ENCODE results near the gene ZNF273.
"Not testable (repeated sequence)": the region's sequence is repeated elsewhere in the genome, so short reads cannot be mapped to it uniquely, and the experiment has no call there.

The ZNF273 gene

GRCh38 chr7:64946772-64947171, 43.7 kb downstream of the ZNF273 start:
- H3K27ac ChIP-seq (ENCODE audit: insufficient read depth in 1 of 2, low read depth in 1 of 2, low read length in 2 of 2, poor library complexity in 1 of 2, severe bottlenecking in 2 of 2) = no peak overlapping the region
- H3K4me3 ChIP-seq (ENCODE audit: control insufficient read depth in 1 of 7, extremely low read depth in 1 of 7, insufficient read depth in 4 of 7, low read depth in 2 of 7, low read length in 6 of 7) = peak overlapping the region in 2 of 7 experiments; percentile 56 to 71
- peak; percentile 38 to 51 (median 43) for DNase-seq
- ChIA-PET CTCF (interaction anchor here (0.7 to 4.0 kb wide), 5 partner anchors 8 to 361 kb away, joined by 3 to 19 read pairs (median 4); no protein-coding TSS in a partner anchor), POLR2A (no interaction called here)
- 53% methylated on average over 3 of the region's 5 CpGs for WGBS (ENCODE audit: insufficient coverage)
- peaks cover 0 to 13% (median 12%) of the 10 kb centered on the region in 4 experiments for H3K4me1 ChIP-seq (ENCODE audit: control extremely low read depth in 1 of 4, control insufficient read depth in 4 of 4, insufficient read depth in 4 of 4, low read length in 3 of 4)
- H3K9me3 ChIP-seq (ENCODE audit: control extremely low read depth in 1 of 5, control insufficient read depth in 4 of 5, insufficient read depth in 2 of 5, low read depth in 1 of 5, low read length in 4 of 5) = no peaks in the 10 kb centered on the region
- H3K27me3 ChIP-seq (replicated peaks in 2 of 5; ENCODE audit: control insufficient read depth in 4 of 5, insufficient read depth in 5 of 5, low read length in 4 of 5) = peaks cover 5 to 68% (median 19%) of the 10 kb centered on the region in 5 experiments
- H3K36me3 ChIP-seq (ENCODE audit: control insufficient read depth in 4 of 4, insufficient read depth in 4 of 4, low read length in 3 of 4) = no peaks in the 10 kb centered on the region

- Histone ChIP-seq H3K27ac (ENCODE audit: insufficient read depth in 1 of 2, low read depth in 1 of 2, low read length in 2 of 2, poor library complexity in 1 of 2, severe bottlenecking in 2 of 2) (no peak overlapping the region), H3K4me1 (ENCODE audit: control extremely low read depth in 1 of 4, control insufficient read depth in 4 of 4, insufficient read depth in 4 of 4, low read length in 3 of 4) (peaks cover 0 to 13% (median 12%) of the 10 kb centered on the region in 4 experiments), H3K27me3 (replicated peaks in 2 of 5; ENCODE audit: control insufficient read depth in 4 of 5, insufficient read depth in 5 of 5, low read length in 4 of 5) (peaks cover 5 to 65% (median 19%) of the 10 kb centered on the region in 5 experiments), H3K4me3 (ENCODE audit: control insufficient read depth in 1 of 7, extremely low read depth in 1 of 7, insufficient read depth in 4 of 7, low read depth in 2 of 7, low read length in 6 of 7) (peak overlapping the region; percentile 0 to 74 (median 55)), H3K36me3 (ENCODE audit: control insufficient read depth in 4 of 4, insufficient read depth in 4 of 4, low read length in 3 of 4) (no peaks in the 10 kb centered on the region), H3K9me3 (ENCODE audit: control extremely low read depth in 1 of 5, control insufficient read depth in 4 of 5, insufficient read depth in 2 of 5, low read depth in 1 of 5, low read length in 4 of 5) (no peaks in the 10 kb centered on the region)
- CTCF ChIA-PET = interaction anchor here (0.6 to 4.0 kb wide), 4 partner anchors 9 to 431 kb away, joined by 4 to 19 read pairs (median 4); no protein-coding TSS in a partner anchor
- POLR2A ChIA-PET = no interaction called here
- peak in 1 of 3 donors; percentile 32 for DNase-seq
- WGBS (ENCODE audit: insufficient coverage) = 4% methylated on average over 55 of the region's 59 CpGs
Observed at GRCh38 chr7:64947252-64948000, 44.4 kb downstream of the ZNF273 start.

GRCh38 chr7:64948774-64949173, 45.7 kb downstream of the ZNF273 start:
- DNase-seq; H3K4me3 ChIP-seq (ENCODE audit: control insufficient read depth in 1 of 7, extremely low read depth in 1 of 7, insufficient read depth in 4 of 7, low read depth in 2 of 7, low read length in 6 of 7); H3K9me3 ChIP-seq (ENCODE audit: control extremely low read depth in 1 of 5, control insufficient read depth in 4 of 5, insufficient read depth in 2 of 5, low read depth in 1 of 5, low read length in 4 of 5); H3K36me3 ChIP-seq (ENCODE audit: control insufficient read depth in 4 of 4, insufficient read depth in 4 of 4, low read length in 3 of 4); POLR2A ChIA-PET; H3K27ac ChIP-seq (ENCODE audit: insufficient read depth in 1 of 2, low read depth in 1 of 2, low read length in 2 of 2, poor library complexity in 1 of 2, severe bottlenecking in 2 of 2): not testable (repeated sequence)
- CTCF ChIA-PET = interaction anchor here (0.9 to 4.0 kb wide), 5 partner anchors 11 to 370 kb away, joined by 3 to 19 read pairs (median 4); no protein-coding TSS in a partner anchor
- peaks cover 0 to 13% (median 12%) of the 10 kb centered on the region in 4 experiments for H3K4me1 ChIP-seq (ENCODE audit: control extremely low read depth in 1 of 4, control insufficient read depth in 4 of 4, insufficient read depth in 4 of 4, low read length in 3 of 4)
- WGBS (ENCODE audit: insufficient coverage) = no CpG with 5 or more reads among the region's 1 CpG
- H3K27me3 ChIP-seq (replicated peaks in 2 of 5; ENCODE audit: control insufficient read depth in 4 of 5, insufficient read depth in 5 of 5, low read length in 4 of 5) = peaks cover 5 to 55% (median 19%) of the 10 kb centered on the region in 5 experiments

- H3K27ac ChIP-seq (ENCODE audit: insufficient read depth in 1 of 2, low read depth in 1 of 2, low read length in 2 of 2, poor library complexity in 1 of 2, severe bottlenecking in 2 of 2); H3K36me3 ChIP-seq (ENCODE audit: control insufficient read depth in 4 of 4, insufficient read depth in 4 of 4, low read length in 3 of 4); H3K4me3 ChIP-seq (ENCODE audit: control insufficient read depth in 1 of 7, extremely low read depth in 1 of 7, insufficient read depth in 4 of 7, low read depth in 2 of 7, low read length in 6 of 7); POLR2A ChIA-PET; H3K9me3 ChIP-seq (ENCODE audit: control extremely low read depth in 1 of 5, control insufficient read depth in 4 of 5, insufficient read depth in 2 of 5, low read depth in 1 of 5, low read length in 4 of 5): not testable (repeated sequence)
- Histone ChIP-seq H3K27me3 (replicated peaks in 2 of 5; ENCODE audit: control insufficient read depth in 4 of 5, insufficient read depth in 5 of 5, low read length in 4 of 5) (peaks cover 5 to 40% (median 15%) of the 10 kb centered on the region in 5 experiments), H3K4me1 (ENCODE audit: control extremely low read depth in 1 of 4, control insufficient read depth in 4 of 4, insufficient read depth in 4 of 4, low read length in 3 of 4) (peaks cover 0 to 13% (median 12%) of the 10 kb centered on the region in 4 experiments)
- 44% methylated on average over 8 of the region's 9 CpGs for WGBS (ENCODE audit: insufficient coverage)
- CTCF ChIA-PET = interaction anchor here (1.1 to 4.4 kb wide), 11 partner anchors 10 to 358 kb away, joined by 3 to 27 read pairs (median 4); no protein-coding TSS in a partner anchor
- DNase-seq = peak in 2 of 3 donors; percentile 18 to 41
Observed at GRCh38 chr7:64950673-64951072, 47.6 kb downstream of the ZNF273 start.

GRCh38 chr7:64951250-64951848, 48.3 kb downstream of the ZNF273 start:
- ChIA-PET POLR2A (no interaction called here), CTCF (interaction anchor here (1.1 to 4.4 kb wide), 11 partner anchors 9 to 357 kb away, joined by 3 to 27 read pairs (median 4); no protein-coding TSS in a partner anchor)
- Histone ChIP-seq H3K4me3 (ENCODE audit: control insufficient read depth in 1 of 7, extremely low read depth in 1 of 7, insufficient read depth in 4 of 7, low read depth in 2 of 7, low read length in 6 of 7) (no peak overlapping the region), H3K36me3 (ENCODE audit: control insufficient read depth in 4 of 4, insufficient read depth in 4 of 4, low read length in 3 of 4) (no peaks in the 10 kb centered on the region), H3K9me3 (ENCODE audit: control extremely low read depth in 1 of 5, control insufficient read depth in 4 of 5, insufficient read depth in 2 of 5, low read depth in 1 of 5, low read length in 4 of 5) (no peaks in the 10 kb centered on the region), H3K4me1 (ENCODE audit: control extremely low read depth in 1 of 4, control insufficient read depth in 4 of 4, insufficient read depth in 4 of 4, low read length in 3 of 4) (peaks cover 0 to 13% (median 12%) of the 10 kb centered on the region in 4 experiments), H3K27me3 (replicated peaks in 2 of 5; ENCODE audit: control insufficient read depth in 4 of 5, insufficient read depth in 5 of 5, low read length in 4 of 5) (peaks cover 5 to 33% (median 11%) of the 10 kb centered on the region in 5 experiments), H3K27ac (ENCODE audit: insufficient read depth in 1 of 2, low read depth in 1 of 2, low read length in 2 of 2, poor library complexity in 1 of 2, severe bottlenecking in 2 of 2) (no peak overlapping the region)
- no CpG with 5 or more reads among the region's 1 CpG for WGBS (ENCODE audit: insufficient coverage)
- DNase-seq = peak; percentile 46 to 75 (median 73)

GRCh38 chr7:64959072-64959747, 56.1 kb downstream of the ZNF273 start:
- Histone ChIP-seq H3K27ac (ENCODE audit: insufficient read depth in 1 of 2, low read depth in 1 of 2, low read length in 2 of 2, poor library complexity in 1 of 2, severe bottlenecking in 2 of 2) (no peak overlapping the region), H3K4me1 (ENCODE audit: control extremely low read depth in 1 of 4, control insufficient read depth in 4 of 4, insufficient read depth in 4 of 4, low read length in 3 of 4) (no peaks in the 10 kb centered on the region), H3K4me3 (ENCODE audit: control insufficient read depth in 1 of 7, extremely low read depth in 1 of 7, insufficient read depth in 4 of 7, low read depth in 2 of 7, low read length in 6 of 7) (no peak overlapping the region), H3K36me3 (ENCODE audit: control insufficient read depth in 4 of 4, insufficient read depth in 4 of 4, low read length in 3 of 4) (no peaks in the 10 kb centered on the region), H3K9me3 (ENCODE audit: control extremely low read depth in 1 of 5, control insufficient read depth in 4 of 5, insufficient read depth in 2 of 5, low read depth in 1 of 5, low read length in 4 of 5) (peaks cover 0 to 12% (median 6%) of the 10 kb centered on the region in 5 experiments), H3K27me3 (replicated peaks in 2 of 5; ENCODE audit: control insufficient read depth in 4 of 5, insufficient read depth in 5 of 5, low read length in 4 of 5) (no peaks in the 10 kb centered on the region)
- 95% methylated on average over 2 of the region's 3 CpGs for WGBS (ENCODE audit: insufficient coverage)
- no peak for DNase-seq
- ChIA-PET POLR2A (no interaction called here), CTCF (interaction anchor here (0.8 to 1.8 kb wide), 5 partner anchors 10 to 35 kb away, joined by 3 to 5 read pairs (median 3); no protein-coding TSS in a partner anchor)

Data from common myeloid progenitor, CD34-positive (primary cell).